Immature natural killer cell (primary cell): ENCODE measurements around the gene PAIP2. TPM values are rescaled to one million over a fixed set of nuclear protein-coding genes. Genes with fewer than 3 reads are reported as not detected.
A peak's percentile ranks its signal among the peaks of the same experiment; 100 is the strongest.

ENCODE experiments used
- DNase-seq, 3 donors: peaks; one replicate each; pipeline ENCODE4 v3.0.0; 2022; ENCODE audit warnings: mixed read lengths in 1 of 3
- H3K27ac Mint-ChIP-seq, 6 donors: one replicate each; pipeline ENCODE4 v1.8.0; 2020; ENCODE audit warnings: mixed read lengths in 6 of 6, mild to moderate bottlenecking in 5 of 6, inconsistent platforms in 4 of 6, moderate library complexity in 3 of 6
- H3K27me3 Mint-ChIP-seq, 3 donors: one replicate each; pipeline ENCODE4 v1.8.0; 2020 to 2021; ENCODE audit warnings: low read depth in 3 of 3, mild to moderate bottlenecking in 3 of 3, mixed read lengths in 3 of 3, moderate library complexity in 3 of 3, inconsistent platforms in 1 of 3
- H3K36me3 Mint-ChIP-seq, 3 donors: one replicate each; pipeline ENCODE4 v1.8.0; 2020; ENCODE audit warnings: mixed read lengths in 3 of 3, inconsistent platforms in 2 of 3, mild to moderate bottlenecking in 2 of 3
- H3K4me1 Mint-ChIP-seq, 2 donors: one replicate each; pipeline ENCODE4 v1.8.0; 2020; ENCODE audit warnings: inconsistent platforms in 2 of 2, mild to moderate bottlenecking in 2 of 2, mixed read lengths in 2 of 2, moderate library complexity in 1 of 2
- H3K4me3 Mint-ChIP-seq, 5 donors: one replicate each; pipeline ENCODE4 v1.8.0; 2020; ENCODE audit warnings: mild to moderate bottlenecking in 5 of 5, mixed read lengths in 5 of 5, inconsistent platforms in 3 of 5, moderate library complexity in 3 of 5
- H3K9me3 Mint-ChIP-seq, 6 donors: one replicate each; pipeline ENCODE4 v1.8.0; 2020; ENCODE audit warnings: mild to moderate bottlenecking in 6 of 6, mixed read lengths in 6 of 6, inconsistent platforms in 4 of 6, moderate library complexity in 3 of 6
- polyA plus RNA-seq, 3 donors: library from polyadenylated mRNA; unstranded; fragments of 300-500 nt; fragmentation: Illumina TruSeq; gene quantifications; one replicate each; pipeline ENCODE4 v1.2.3, GENCODE V29; 2021

PAIP2 gene, protein sequence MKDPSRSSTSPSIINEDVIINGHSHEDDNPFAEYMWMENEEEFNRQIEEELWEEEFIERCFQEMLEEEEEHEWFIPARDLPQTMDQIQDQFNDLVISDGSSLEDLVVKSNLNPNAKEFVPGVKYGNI
- polyA plus RNA-seq: 100 to 1,000 TPM; 340 to 565 (median 409) TPM

DNA sequence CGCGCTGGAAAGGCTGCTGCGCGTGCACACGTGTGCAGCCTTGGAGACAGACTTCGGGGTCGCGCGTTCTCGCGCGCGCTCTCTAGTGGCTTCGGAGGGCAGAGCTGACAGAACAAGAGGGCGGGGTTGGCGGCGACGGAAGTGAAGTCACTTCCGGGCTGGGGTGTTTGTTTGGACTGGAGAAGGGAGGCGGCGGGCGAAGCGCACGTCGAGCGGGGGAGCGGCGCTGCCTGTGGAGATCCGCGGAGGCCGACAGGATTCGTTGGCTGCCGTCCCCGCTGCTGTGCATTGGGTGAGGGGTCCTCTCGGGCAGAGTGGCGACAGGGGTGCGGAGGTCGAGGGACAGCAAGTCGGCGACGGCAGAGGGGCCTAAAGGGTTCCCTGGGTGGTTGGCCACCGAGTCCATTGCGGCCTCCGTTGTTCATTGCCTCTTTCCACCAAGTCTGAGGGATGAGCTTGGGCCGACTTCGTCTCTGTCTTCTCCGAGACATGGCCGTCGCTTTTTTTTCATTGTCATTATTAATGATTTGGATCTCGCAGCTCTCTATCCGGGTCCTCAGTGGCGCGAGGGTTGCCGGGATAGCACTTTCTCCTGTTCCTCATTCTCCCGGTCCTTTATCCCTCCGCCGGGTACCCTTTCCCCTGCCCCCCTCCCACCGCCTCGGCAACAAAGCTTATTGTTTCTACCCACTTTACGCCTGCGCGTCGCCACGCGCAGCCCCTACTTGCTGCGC is at the start of gene PAIP2:
Gene PAIP2, plus strand, starts transcription at position 166 of the 734 bp plus-strand sequence. CDS start 21,931 bp downstream, outside the sequence.
- peak; percentile 97 for DNase-seq
- H3K4me1 Mint-ChIP-seq: peaks cover 53 to 54% of the 10 kb centered on the region in 2 donors
- peak within 1 kb of the TSS; percentile 95 to 99 (median 96) for H3K4me3 Mint-ChIP-seq
- peaks cover 6 to 22% (median 12%) of the 10 kb centered on the region in 3 donors for H3K27me3 Mint-ChIP-seq
- peak within 1 kb of the TSS; percentile 96 to 99 (median 98) for H3K27ac Mint-ChIP-seq
- H3K9me3 Mint-ChIP-seq: no peaks in the 10 kb centered on the region
- peaks cover 0 to 3% (median 0%) of the 10 kb centered on the region in 3 donors for H3K36me3 Mint-ChIP-seq

DNA sequence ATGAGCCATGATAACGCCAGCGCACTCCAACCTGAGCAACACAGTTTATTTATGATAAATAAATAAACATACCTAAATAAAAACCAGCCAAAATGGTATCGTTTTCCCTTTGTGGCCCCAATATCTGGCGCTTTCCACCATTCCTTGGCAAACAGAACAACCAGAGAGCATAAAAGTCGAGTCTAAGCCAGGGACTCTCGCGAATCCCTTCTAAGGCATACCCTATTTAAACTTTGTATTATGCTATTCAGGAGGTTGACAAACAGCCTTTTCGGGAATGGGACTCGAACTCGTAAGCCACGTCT is 48.5 kb upstream of the PAIP2 start:
- Mint-ChIP-seq H3K4me3 (peak overlapping the region; percentile 95 to 99 (median 97)), H3K4me1 (peaks cover 42 to 44% of the 10 kb centered on the region in 2 donors), H3K27ac (peak overlapping the region; percentile 92 to 98 (median 96)), H3K9me3 (no peaks in the 10 kb centered on the region), H3K36me3 (no peaks in the 10 kb centered on the region), H3K27me3 (peaks cover 8 to 22% (median 17%) of the 10 kb centered on the region in 3 donors)
- no peak for DNase-seq

- Mint-ChIP-seq H3K36me3 (no peaks in the 10 kb centered on the region), H3K4me3 (peak within 1 kb of the TSS; percentile 95 to 99 (median 97)), H3K27ac (peak within 1 kb of the TSS; percentile 92 to 98 (median 96)), H3K27me3 (peaks cover 8 to 22% (median 17%) of the 10 kb centered on the region in 3 donors), H3K4me1 (peaks cover 48 to 50% of the 10 kb centered on the region in 2 donors), H3K9me3 (no peaks in the 10 kb centered on the region)
- peak; percentile 88 to 92 (median 91) for DNase-seq
Observed at GRCh38 chr5:139293507-139294373, 47.9 kb upstream of the PAIP2 start, which contains the start of gene MATR3. MATR3 (plus strand) TSS chr5:139293740; CDS start chr5:139307416, 13,676 bp downstream.

DNA sequence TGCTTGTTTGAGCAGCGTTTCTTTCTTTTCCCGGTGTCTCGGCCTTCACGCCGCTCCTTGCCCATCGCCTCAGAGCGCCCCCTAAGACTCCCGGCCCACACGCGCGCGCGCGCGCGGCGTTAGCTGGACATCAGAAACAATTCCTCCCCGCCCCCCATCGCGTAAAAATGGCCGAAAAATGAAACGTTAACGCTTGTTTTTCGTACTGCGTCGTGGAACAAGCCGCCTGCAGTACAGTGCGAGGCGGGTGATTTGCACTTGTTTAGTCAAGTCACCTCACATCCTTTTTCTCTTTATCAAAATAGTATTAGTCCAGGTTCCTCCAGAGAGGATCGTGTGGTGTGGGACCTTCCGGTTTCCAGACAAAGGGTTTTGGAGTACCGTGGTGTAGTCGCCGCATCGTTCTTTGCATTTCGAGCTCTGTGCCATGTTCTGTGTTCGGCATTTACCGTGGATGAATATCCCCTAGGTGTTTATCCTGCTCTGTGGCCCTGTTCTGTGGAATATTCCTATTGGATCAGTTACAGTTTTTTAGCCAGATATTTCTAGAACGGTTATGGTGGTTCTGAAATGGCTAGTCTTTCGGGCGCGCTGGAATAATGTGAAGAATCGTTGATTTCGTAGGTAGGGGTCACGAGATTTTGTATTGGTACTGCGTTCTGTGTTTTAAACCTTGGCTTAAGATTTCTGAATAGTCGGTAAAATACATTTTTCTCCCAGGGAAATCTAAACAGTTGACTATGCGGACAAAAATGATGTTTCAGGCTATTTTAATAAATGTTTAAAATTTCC is 47.1 kb upstream of the PAIP2 start:
- Mint-ChIP-seq H3K36me3 (no peaks in the 10 kb centered on the region), H3K4me3 (peak overlapping the region; percentile 95 to 99 (median 97)), H3K4me1 (peaks cover 57 to 59% of the 10 kb centered on the region in 2 donors), H3K27me3 (peaks cover 8 to 22% (median 19%) of the 10 kb centered on the region in 3 donors), H3K9me3 (no peaks in the 10 kb centered on the region), H3K27ac (peak overlapping the region; percentile 92 to 98 (median 96))
- peak; percentile 57 to 61 (median 59) for DNase-seq

DNA sequence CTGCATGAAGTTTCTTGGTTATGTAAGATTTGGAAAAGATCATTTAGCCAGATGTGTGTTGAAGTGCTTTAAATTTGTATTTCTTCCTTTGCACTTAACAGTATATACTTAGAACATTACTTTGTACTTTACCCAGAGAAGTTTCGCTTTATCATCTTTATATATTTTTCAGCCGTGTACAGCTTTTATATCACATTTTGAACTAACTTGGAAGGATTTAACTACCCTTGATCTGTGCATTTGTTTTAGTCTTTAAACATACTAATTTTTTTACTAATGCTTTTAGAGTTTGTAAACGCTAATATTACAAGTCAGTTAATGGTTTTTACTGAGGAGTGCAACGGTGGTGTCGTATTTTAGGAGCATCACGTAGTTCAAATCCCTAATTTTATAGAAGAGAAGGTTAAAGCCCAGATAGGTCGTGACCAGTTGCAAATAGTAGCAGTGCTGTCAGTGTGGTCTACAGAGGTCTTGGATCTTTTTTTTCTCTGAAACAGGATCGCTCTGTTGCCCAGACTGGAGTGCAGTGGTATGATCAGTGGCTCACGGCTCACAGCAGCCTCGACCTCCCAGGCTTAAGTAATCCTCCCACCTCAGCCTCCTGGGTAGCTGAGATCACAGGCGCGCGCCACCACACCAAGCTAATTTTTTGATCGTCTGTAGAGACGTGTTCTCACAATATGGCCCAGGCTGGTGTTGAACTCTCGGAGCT is 46.2 kb upstream of the PAIP2 start:
- peaks cover 66 to 68% of the 10 kb centered on the region in 2 donors for H3K4me1 Mint-ChIP-seq
- H3K36me3 Mint-ChIP-seq: no peaks in the 10 kb centered on the region
- H3K27me3 Mint-ChIP-seq: peaks cover 8 to 22% (median 19%) of the 10 kb centered on the region in 3 donors
- H3K9me3 Mint-ChIP-seq: no peaks in the 10 kb centered on the region
- peak overlapping the region; percentile 92 to 98 (median 96) for H3K27ac Mint-ChIP-seq
- no peak for DNase-seq
- H3K4me3 Mint-ChIP-seq: peak overlapping the region; percentile 95 to 99 (median 97)

GRCh38 chr5:139296198-139296597 is 45.5 kb upstream of the PAIP2 start:
- no peak for DNase-seq
- H3K4me3 Mint-ChIP-seq: peak overlapping the region in 2 of 5 donors; percentile 9 to 99
- peak overlapping the region in 2 of 6 donors; percentile 22 to 92 for H3K27ac Mint-ChIP-seq
- H3K27me3 Mint-ChIP-seq: peaks cover 8 to 22% (median 19%) of the 10 kb centered on the region in 3 donors
- no peaks in the 10 kb centered on the region for H3K36me3 Mint-ChIP-seq
- H3K9me3 Mint-ChIP-seq: no peaks in the 10 kb centered on the region
- H3K4me1 Mint-ChIP-seq: peaks cover 73 to 74% of the 10 kb centered on the region in 2 donors

GRCh38 chr5:139296862-139297326 is 44.8 kb upstream of the PAIP2 start:
- H3K4me3 Mint-ChIP-seq: peak overlapping the region in 2 of 5 donors; percentile 12 to 67
- DNase-seq: no peak
- H3K36me3 Mint-ChIP-seq: no peaks in the 10 kb centered on the region
- no peaks in the 10 kb centered on the region for H3K9me3 Mint-ChIP-seq
- peaks cover 7 to 22% (median 19%) of the 10 kb centered on the region in 3 donors for H3K27me3 Mint-ChIP-seq
- H3K27ac Mint-ChIP-seq: no peak overlapping the region
- peaks cover 80 to 81% of the 10 kb centered on the region in 2 donors for H3K4me1 Mint-ChIP-seq

GRCh38 chr5:139297439-139298133 is 44.1 kb upstream of the PAIP2 start:
- no peak for DNase-seq
- Mint-ChIP-seq H3K4me1 (peaks cover 85 to 87% of the 10 kb centered on the region in 2 donors), H3K27me3 (peaks cover 6 to 22% (median 19%) of the 10 kb centered on the region in 3 donors), H3K9me3 (no peaks in the 10 kb centered on the region), H3K36me3 (no peaks in the 10 kb centered on the region), H3K4me3 (peak overlapping the region in 3 of 5 donors; percentile 10 to 67 (median 52)), H3K27ac (peak overlapping the region in 2 of 6 donors; percentile 15 to 26)

DNA sequence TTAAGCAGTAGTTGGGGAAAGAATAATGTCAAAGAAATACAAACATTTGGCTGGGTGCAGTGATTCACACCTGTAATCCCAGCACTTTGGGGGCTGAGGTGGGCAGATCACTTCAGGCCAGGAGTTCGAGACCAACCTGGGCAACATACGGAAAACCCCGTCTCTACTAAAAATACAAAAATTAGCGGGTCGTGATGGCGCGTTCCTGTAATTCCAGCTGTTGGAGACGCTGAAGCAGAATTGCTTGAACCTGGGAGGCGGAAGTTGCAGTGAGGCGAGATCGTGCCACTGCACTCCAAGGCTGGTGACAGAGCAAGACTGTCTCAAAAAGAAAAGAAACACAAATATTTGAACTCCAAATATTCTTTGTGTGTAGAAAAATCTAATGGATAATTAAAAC is 43.4 kb upstream of the PAIP2 start:
- Mint-ChIP-seq H3K36me3 (no peaks in the 10 kb centered on the region), H3K27ac (peak overlapping the region in 2 of 6 donors; percentile 7 to 57), H3K27me3 (peaks cover 6 to 20% (median 16%) of the 10 kb centered on the region in 3 donors), H3K4me3 (peak overlapping the region; percentile 5 to 67 (median 25)), H3K9me3 (no peaks in the 10 kb centered on the region), H3K4me1 (peaks cover 89 to 90% of the 10 kb centered on the region in 2 donors)
- DNase-seq: no peak

DNA sequence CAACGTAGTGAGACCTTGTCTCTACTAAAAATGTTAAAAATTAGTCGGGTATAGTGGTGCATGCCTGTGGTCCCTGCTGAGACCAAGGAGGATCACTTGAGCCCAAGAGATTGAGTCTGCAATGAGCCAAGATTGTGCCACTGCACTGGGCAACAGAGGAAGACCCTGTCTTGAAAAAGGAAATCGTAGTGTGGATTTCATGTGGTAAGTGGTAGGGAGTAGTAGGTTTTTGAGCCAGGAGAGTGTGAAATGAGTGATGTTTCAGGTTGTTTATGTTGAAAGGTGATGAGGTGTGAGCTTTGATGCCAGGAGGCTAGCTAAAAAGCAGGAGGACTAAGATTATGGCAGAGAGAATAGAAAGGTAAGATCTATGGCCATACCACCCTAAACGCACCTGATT is 42.2 kb upstream of the PAIP2 start:
- Mint-ChIP-seq H3K27ac (peak overlapping the region in 5 of 6 donors; percentile 12 to 61 (median 36)), H3K36me3 (no peaks in the 10 kb centered on the region), H3K4me1 (peaks cover 95 to 98% of the 10 kb centered on the region in 2 donors), H3K9me3 (no peaks in the 10 kb centered on the region), H3K4me3 (peak overlapping the region; percentile 4 to 67 (median 44)), H3K27me3 (peaks cover 0 to 8% (median 6%) of the 10 kb centered on the region in 3 donors)
- peak in 2 of 3 donors; percentile 17 to 19 for DNase-seq

DNA sequence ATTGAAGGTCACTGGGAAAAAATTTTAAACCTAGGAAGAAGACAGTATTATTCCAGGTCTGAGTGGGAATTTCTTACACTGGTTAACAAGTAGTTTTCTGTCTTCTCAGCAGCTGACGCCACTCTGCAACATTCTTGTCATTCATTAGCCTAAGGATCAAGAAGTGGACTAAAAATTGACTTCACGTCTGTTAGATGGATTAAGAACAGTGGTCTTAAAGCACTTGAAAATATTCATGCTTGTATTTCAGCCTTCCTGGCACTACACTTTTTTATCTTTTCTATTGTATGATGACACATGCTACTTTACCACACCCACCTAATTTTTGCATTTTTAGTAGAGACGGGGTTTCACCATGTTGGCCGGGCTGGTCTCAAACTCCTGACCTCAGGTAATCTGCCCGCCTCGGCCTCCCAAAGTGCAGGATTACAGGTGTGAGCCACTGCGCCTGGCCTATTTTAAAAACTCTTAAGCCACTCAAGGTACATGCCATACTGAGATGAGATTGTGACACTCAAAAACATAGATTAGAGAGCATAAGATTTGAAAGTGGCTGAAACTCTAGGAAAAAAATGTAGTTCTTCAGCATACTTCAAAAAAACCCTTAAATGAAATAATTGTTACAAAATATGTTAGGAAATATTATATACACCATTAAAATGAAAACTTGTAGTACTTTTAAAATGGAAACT is 39.7 kb upstream of the PAIP2 start:
- Mint-ChIP-seq H3K9me3 (no peaks in the 10 kb centered on the region), H3K27ac (peak overlapping the region in 5 of 6 donors; percentile 3 to 73 (median 36)), H3K4me1 (peaks cover 92 to 98% of the 10 kb centered on the region in 2 donors), H3K36me3 (no peaks in the 10 kb centered on the region), H3K27me3 (peaks cover 0 to 4% (median 0%) of the 10 kb centered on the region in 3 donors), H3K4me3 (peak overlapping the region in 4 of 5 donors; percentile 10 to 58 (median 32))
- no peak for DNase-seq
